Endothelial cell of umbilical vein (primary cell): ENCODE measurements around the gene INAVA. TPM values are rescaled to one million over a fixed set of nuclear protein-coding genes. Genes with fewer than 3 reads are reported as not detected.

Experiments used
- BruUV-seq: library from RNA; stranded (reverse); fragments of 400-500 nt; replicated peaks from 2 replicates; lab custom pipeline; 2021; lab: Mats Ljungman, UMichigan
- CTCF ChIA-PET: fragments of 300-600, 350-600 bp; sonication (Branson Sonifier 250); formaldehyde crosslinking; loops from one replicate; lab custom pipeline; 2021; ENCODE audit warnings: antibody characterized with exemption, inconsistent platforms; lab: Charles Lee
- POLR2A ChIA-PET: fragments of 300-600, 350-600 bp; sonication (Branson Sonifier 250); formaldehyde crosslinking; loops from one replicate; lab custom pipeline; 2021; ENCODE audit warnings: antibody characterized with exemption, inconsistent platforms; lab: Charles Lee
- DNase-seq: peaks from one replicate; pipeline ENCODE4 v3.0.0-alpha.2; 2011; ENCODE audit warnings: low read depth, low spot score
- FAIRE-seq: peaks from 2 replicates; lab custom pipeline; 2011; peaks lifted over from hg19 to GRCh38; lab: Jason Lieb, UNC
- H2AFZ ChIP-seq: 2 replicates; pipeline ENCODE4 v1.6.0; 2012; ENCODE audit warnings: low read depth, low read length, control low read depth, inconsistent platforms
- H3K27ac ChIP-seq: 2 replicates; pipeline ENCODE4 v1.5.1; 2011; ENCODE audit warnings: low read depth, mild to moderate bottlenecking, control low read depth, low read length, moderate library complexity; ENCODE audit not compliant: insufficient read depth
- H3K27me3 ChIP-seq, 2 experiments: 2 replicates each; pipeline versions ENCODE4 v1.6.0 to v1.6.1; 2011; ENCODE audit warnings: low read length in 2 of 2, mixed read lengths in 1 of 2; ENCODE audit not compliant: control insufficient read depth in 2 of 2, insufficient read depth in 2 of 2
- H3K36me3 ChIP-seq, 2 experiments: 2 replicates in 1 of 2; 3 replicates in 1 of 2; pipeline ENCODE4 v1.5.1; 2011; ENCODE audit warnings: low read length in 2 of 2, mild to moderate bottlenecking in 1 of 2, moderate library complexity in 1 of 2; ENCODE audit not compliant: control insufficient read depth in 2 of 2, insufficient read depth in 2 of 2; ENCODE audit errors: extremely low read depth in 1 of 2
- H3K4me1 ChIP-seq: 3 replicates; pipeline ENCODE4 v1.5.1; 2011; ENCODE audit warnings: mild to moderate bottlenecking, low read length; ENCODE audit not compliant: control insufficient read depth, insufficient read depth; ENCODE audit errors: extremely low read depth
- H3K4me2 ChIP-seq: 2 replicates; pipeline ENCODE4 v1.6.1; 2011; ENCODE audit warnings: low read length, control low read depth, mixed read lengths; ENCODE audit not compliant: insufficient read depth
- H3K4me3 ChIP-seq, 3 experiments: fragments of 200-600 bp in 1 of 3; sonication (generic), shearing (Covaris generic) in 1 of 3; replicated peaks in 1 of 3; 2 replicates each; pipeline ENCODE4 v1.5.1; 2011 to 2016; ENCODE audit warnings: control low read depth in 3 of 3, low read length in 3 of 3, mild to moderate bottlenecking in 2 of 3, inconsistent platforms in 1 of 3, low read depth in 1 of 3, moderate library complexity in 1 of 3; ENCODE audit not compliant: insufficient read depth in 1 of 3
- H3K79me2 ChIP-seq: 2 replicates; pipeline ENCODE4 v1.6.0; 2012; ENCODE audit warnings: low read length, inconsistent platforms; ENCODE audit not compliant: control insufficient read depth, insufficient read depth
- H3K9ac ChIP-seq: replicated peaks from 2 replicates; pipeline ENCODE3; 2011; ENCODE audit warnings: low read length, control low read depth; ENCODE audit not compliant: insufficient read depth; ENCODE audit errors: extremely low read depth
- H3K9me1 ChIP-seq: replicated peaks from 3 replicates; pipeline ENCODE4 v1.6.0; 2011; ENCODE audit warnings: mild to moderate bottlenecking, low read length; ENCODE audit not compliant: control insufficient read depth, insufficient read depth; ENCODE audit errors: extremely low read depth
- H3K9me3 ChIP-seq: replicated peaks from 2 replicates; pipeline ENCODE4 v1.5.1; 2012; ENCODE audit warnings: low read length, inconsistent platforms; ENCODE audit not compliant: control insufficient read depth, insufficient read depth
- H4K20me1 ChIP-seq: replicated peaks from 2 replicates; pipeline ENCODE3; 2011; ENCODE audit warnings: mild to moderate bottlenecking, low read length; ENCODE audit not compliant: control insufficient read depth, insufficient read depth; ENCODE audit errors: extremely low read depth
- EZH2 ChIP-seq: IDR thresholded peaks from 2 replicates; pipeline ENCODE4 v1.6.1; 2012; ENCODE audit warnings: borderline replicate concordance, low read depth, mild to moderate bottlenecking, moderate library complexity, low read length, inconsistent platforms; ENCODE audit not compliant: severe bottlenecking
- FOS ChIP-seq: IDR thresholded peaks from 2 replicates; pipeline ENCODE4 v1.6.1; 2011; ENCODE audit warnings: mild to moderate bottlenecking, low read length, moderate library complexity, borderline replicate concordance; ENCODE audit not compliant: insufficient read depth
- GATA2 ChIP-seq: IDR thresholded peaks from 2 replicates; pipeline ENCODE4 v1.7.0; 2011; ENCODE audit warnings: low read depth, mild to moderate bottlenecking, moderate library complexity, mixed read lengths, low read length; ENCODE audit not compliant: insufficient read length, insufficient read depth
- JUN ChIP-seq: IDR thresholded peaks from 2 replicates; pipeline ENCODE4 v1.6.1; 2011; ENCODE audit warnings: borderline replicate concordance, low read depth; ENCODE audit not compliant: insufficient read length, insufficient read depth
- MYC ChIP-seq: IDR thresholded peaks from one replicate; pipeline ENCODE4 v1.6.1; 2011; ENCODE audit warnings: mild to moderate bottlenecking, low read depth, low read length
- POLR2A ChIP-seq: IDR thresholded peaks from 2 replicates; pipeline ENCODE4 v1.6.1; 2012; ENCODE audit warnings: low read depth, mild to moderate bottlenecking, control low read depth, low read length
- POLR2AphosphoS5 ChIP-seq: IDR thresholded peaks from 2 replicates; pipeline ENCODE4 v1.6.1; 2012; ENCODE audit warnings: low read depth, mild to moderate bottlenecking, control low read depth, low read length, moderate library complexity; ENCODE audit not compliant: insufficient read depth
- dilution Hi-C: fragments of 300-500 bp; cut with MboI; formaldehyde crosslinking; loops from one replicate; pipeline ENCODE4 v1.15.0; 2019; ENCODE audit warnings: low sequenced_read_pairs; ENCODE audit not compliant: extremely low pct_ligation_motif_present
- intact Hi-C: fragments of 100-400 bp; cut with micrococcal nuclease; formaldehyde crosslinking; loops from one replicate; pipeline ENCODE4 v1.10.0; 2022
- polyA plus RNA-seq, 4 experiments: library from polyadenylated mRNA; depleted of rRNA in 3 of 4; stranded (reverse) in 3 of 4; unstranded in 1 of 4; fragments of >200 nt; gene quantifications; 2 replicates each; pipeline versions ENCODE4 v1.2.1 to v1.2.3, GENCODE V29; 2011 to 2012; ENCODE audit warnings: missing spikeins in 1 of 4
- total RNA-seq: library from RNA; stranded (reverse); gene quantifications from 2 replicates; pipeline ENCODE4 v1.2.3, GENCODE V29; 2021
- TF ChIP-seq, protein P1 (sequence below): IDR thresholded peaks from 2 replicates; pipeline ENCODE4 v1.6.1; 2011; ENCODE audit not compliant: insufficient read depth, insufficient read length
- TF ChIP-seq, protein P2 (sequence below), 2 donors: IDR thresholded peaks; 1 replicate in 1 of 2; 2 replicates in 1 of 2; pipeline ENCODE4 v1.5.1; 2011; ENCODE audit warnings: low read length in 2 of 2, mild to moderate bottlenecking in 2 of 2, moderate library complexity in 2 of 2, control low read depth in 1 of 2, inconsistent platforms in 1 of 2, low read depth in 1 of 2; ENCODE audit not compliant: insufficient read depth in 1 of 2; ENCODE audit errors: extremely low read depth in 1 of 2

INAVA gene
- total and polyA plus RNA-seq, 2 donors (not counting 3 experiments of a cell fraction or from before 2014, with no cell fraction given): 0.42 TPM; not detected in 1

DNA sequence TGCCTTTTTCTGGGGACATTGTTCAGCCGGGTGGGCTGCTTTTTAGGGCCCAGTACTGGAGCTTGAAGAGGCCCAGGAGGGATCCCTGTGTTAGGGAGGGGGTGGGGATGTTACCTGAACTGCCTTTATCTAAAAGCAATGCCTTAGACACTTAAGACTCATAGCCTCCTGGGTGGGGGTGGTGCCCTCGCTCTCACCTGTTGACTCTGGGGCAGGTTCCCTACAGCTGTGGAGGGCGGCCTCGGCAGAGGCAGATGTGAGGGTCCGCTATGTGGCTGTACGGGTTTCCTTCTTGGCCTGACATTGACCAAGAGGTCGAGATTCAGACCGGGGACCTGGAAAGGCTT lies 716 bp downstream of the INAVA start:
- intact Hi-C loops: no loop called here
- no TSS peak for BruUV-seq

More for the DNA sequence above, 716 bp downstream of the INAVA start:
- ChIA-PET CTCF (no interaction called here), POLR2A (no interaction called here)
- Histone ChIP-seq H4K20me1 (no peaks in the 10 kb centered on the region), H3K27me3 (peaks cover 33% of the 10 kb centered on the region in 2 experiments), H3K9me3 (no peaks in the 10 kb centered on the region), H3K4me1 (no peaks in the 10 kb centered on the region), H3K79me2 (no peaks in the 10 kb centered on the region), H3K9me1 (no peaks in the 10 kb centered on the region), H3K36me3 (no peaks in the 10 kb centered on the region), H3K9ac (no peak overlapping the region), H3K4me3 (no peak overlapping the region), H2AFZ (no peak overlapping the region), H3K4me2 (no peak overlapping the region), H3K27ac (no peak overlapping the region)
- FAIRE-seq (no peak), DNase-seq (no peak)
- dilution Hi-C loops: no loop called here
- TF ChIP-seq, protein P1, sequence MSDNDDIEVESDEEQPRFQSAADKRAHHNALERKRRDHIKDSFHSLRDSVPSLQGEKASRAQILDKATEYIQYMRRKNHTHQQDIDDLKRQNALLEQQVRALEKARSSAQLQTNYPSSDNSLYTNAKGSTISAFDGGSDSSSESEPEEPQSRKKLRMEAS: no peak
- TF ChIP-seq MYC (no peak), POLR2AphosphoS5 (no peak), FOS (no peak), EZH2 (no peak), POLR2A (no peak), GATA2 (no peak), JUN (no peak)
- TF ChIP-seq, protein P2, sequence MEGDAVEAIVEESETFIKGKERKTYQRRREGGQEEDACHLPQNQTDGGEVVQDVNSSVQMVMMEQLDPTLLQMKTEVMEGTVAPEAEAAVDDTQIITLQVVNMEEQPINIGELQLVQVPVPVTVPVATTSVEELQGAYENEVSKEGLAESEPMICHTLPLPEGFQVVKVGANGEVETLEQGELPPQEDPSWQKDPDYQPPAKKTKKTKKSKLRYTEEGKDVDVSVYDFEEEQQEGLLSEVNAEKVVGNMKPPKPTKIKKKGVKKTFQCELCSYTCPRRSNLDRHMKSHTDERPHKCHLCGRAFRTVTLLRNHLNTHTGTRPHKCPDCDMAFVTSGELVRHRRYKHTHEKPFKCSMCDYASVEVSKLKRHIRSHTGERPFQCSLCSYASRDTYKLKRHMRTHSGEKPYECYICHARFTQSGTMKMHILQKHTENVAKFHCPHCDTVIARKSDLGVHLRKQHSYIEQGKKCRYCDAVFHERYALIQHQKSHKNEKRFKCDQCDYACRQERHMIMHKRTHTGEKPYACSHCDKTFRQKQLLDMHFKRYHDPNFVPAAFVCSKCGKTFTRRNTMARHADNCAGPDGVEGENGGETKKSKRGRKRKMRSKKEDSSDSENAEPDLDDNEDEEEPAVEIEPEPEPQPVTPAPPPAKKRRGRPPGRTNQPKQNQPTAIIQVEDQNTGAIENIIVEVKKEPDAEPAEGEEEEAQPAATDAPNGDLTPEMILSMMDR (IDR thresholded peaks at IDR 0.05; ENCODE audit: extremely low read depth in 1 of 2, insufficient read depth in 1 of 2, low read depth in 1 of 2, low read length in 2 of 2): no peak
